Measurements from ENCODE around the gene ALG14.
"Not testable (repeated sequence)": the region's sequence is repeated elsewhere in the genome, so short reads cannot be mapped to it uniquely, and the experiment has no call there.

DNA sequence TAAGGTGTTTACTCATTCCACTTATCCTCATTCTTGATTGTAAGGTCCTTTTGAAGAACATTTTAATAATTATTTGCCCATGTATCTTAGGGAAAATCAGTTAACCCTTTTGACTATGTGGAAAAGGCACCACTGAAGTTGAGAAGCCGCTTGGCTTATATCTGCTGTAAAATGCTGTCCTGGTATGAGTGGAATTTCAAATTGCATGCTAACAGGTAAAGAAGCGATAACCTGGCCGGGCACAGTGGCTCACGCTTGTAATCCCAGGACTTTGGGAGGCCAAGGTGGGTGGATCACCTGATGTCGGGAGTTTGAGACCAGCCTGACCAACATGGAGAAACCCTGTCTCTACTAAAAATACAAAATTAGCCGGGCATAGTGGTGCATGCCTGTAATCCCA, 53.3 kb downstream of the ALG14 start:
- TF ChIP-seq, protein P1, sequence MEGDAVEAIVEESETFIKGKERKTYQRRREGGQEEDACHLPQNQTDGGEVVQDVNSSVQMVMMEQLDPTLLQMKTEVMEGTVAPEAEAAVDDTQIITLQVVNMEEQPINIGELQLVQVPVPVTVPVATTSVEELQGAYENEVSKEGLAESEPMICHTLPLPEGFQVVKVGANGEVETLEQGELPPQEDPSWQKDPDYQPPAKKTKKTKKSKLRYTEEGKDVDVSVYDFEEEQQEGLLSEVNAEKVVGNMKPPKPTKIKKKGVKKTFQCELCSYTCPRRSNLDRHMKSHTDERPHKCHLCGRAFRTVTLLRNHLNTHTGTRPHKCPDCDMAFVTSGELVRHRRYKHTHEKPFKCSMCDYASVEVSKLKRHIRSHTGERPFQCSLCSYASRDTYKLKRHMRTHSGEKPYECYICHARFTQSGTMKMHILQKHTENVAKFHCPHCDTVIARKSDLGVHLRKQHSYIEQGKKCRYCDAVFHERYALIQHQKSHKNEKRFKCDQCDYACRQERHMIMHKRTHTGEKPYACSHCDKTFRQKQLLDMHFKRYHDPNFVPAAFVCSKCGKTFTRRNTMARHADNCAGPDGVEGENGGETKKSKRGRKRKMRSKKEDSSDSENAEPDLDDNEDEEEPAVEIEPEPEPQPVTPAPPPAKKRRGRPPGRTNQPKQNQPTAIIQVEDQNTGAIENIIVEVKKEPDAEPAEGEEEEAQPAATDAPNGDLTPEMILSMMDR (IDR thresholded peaks at IDR 0.05), result not testable (repeated sequence)
- TF ChIP-seq POLR2A (IDR thresholded peaks at IDR 0.05), result not testable (repeated sequence)

Data from lower leg skin (tissue), 3 donors.